HCT116 (cell line): Measurements from ENCODE around the gene SIGLEC5. TPM values are rescaled to one million over a fixed set of nuclear protein-coding genes. Genes with fewer than 3 reads are reported as not detected.

Source experiments
- ATAC-seq: fragments of 200-7000 bp; cut with Tn5 transposase; 2 replicates; pipeline ENCODE4 v1.9.1; 2020; ENCODE audit warnings: mild to moderate bottlenecking, moderate library complexity
- BruUV-seq: library from RNA; stranded (reverse); fragments of 400-500 nt; replicated peaks from 2 replicates; lab custom pipeline; 2021; lab: Mats Ljungman, UMichigan
- CTCF ChIA-PET: fragments of 300-600 bp; sonication (Branson Sonifier 250); formaldehyde crosslinking; loops from one replicate; lab custom pipeline; 2021; ENCODE audit warnings: antibody characterized with exemption; lab: Charles Lee
- POLR2A ChIA-PET: fragments of 300-600, 350-600 bp; sonication (Branson Sonifier 250); formaldehyde crosslinking; loops from one replicate; lab custom pipeline; 2021; ENCODE audit warnings: antibody characterized with exemption; lab: Charles Lee
- RAD21 ChIA-PET, 2 experiments: fragments of 300-600 bp; sonication (Branson Sonifier 250); formaldehyde crosslinking; loops; one replicate each; lab custom pipeline; 2023; ENCODE audit warnings: low total read pairs in 2 of 2; ENCODE audit not compliant: uncharacterized antibody in 2 of 2, unreplicated experiment in 2 of 2, low non-redundant PET in 1 of 2; lab: Charles Lee
- DNase-seq: peaks from one replicate; pipeline ENCODE4 v3.0.0-alpha.2; 2010; ENCODE audit warnings: low read depth, low spot score
- H2AFZ ChIP-seq: fragments of 200-600 bp; shearing (Covaris generic), sonication (generic); 2 replicates; pipeline ENCODE4 v1.6.1; 2017; ENCODE audit warnings: low read depth, mixed run types, mixed read lengths, antibody characterized with exemption, low read length; ENCODE audit not compliant: poor library complexity, severe bottlenecking
- H3K27ac ChIP-seq: 2 replicates; pipeline ENCODE4 v1.5.1; 2012; ENCODE audit warnings: low read depth, low read length
- H3K27me3 ChIP-seq: fragments of 200-600 bp; sonication (generic); 2 replicates; pipeline ENCODE4 v1.6.1; 2016; ENCODE audit warnings: mixed run types, low read length, mixed read lengths; ENCODE audit not compliant: insufficient read depth
- H3K36me3 ChIP-seq, 2 experiments: fragments of 200-500 bp in 1 of 2; fragments of 200-600 bp in 1 of 2; sonication (Bioruptor generic) in 1 of 2; sonication (generic) in 1 of 2; 2 replicates each; pipeline versions ENCODE4 v1.5.1 to v1.6.1; 2014 to 2016; ENCODE audit warnings: low read length in 2 of 2, inconsistent platforms in 1 of 2, mixed read lengths in 1 of 2, mixed run types in 1 of 2; ENCODE audit not compliant: insufficient read depth in 2 of 2, control insufficient read depth in 1 of 2
- H3K4me1 ChIP-seq, 2 experiments: fragments of 200-600 bp in 1 of 2; sonication (generic) in 1 of 2; 2 replicates each; pipeline versions ENCODE4 v1.5.1 to v1.6.1; 2012 to 2017; ENCODE audit warnings: low read length in 2 of 2, inconsistent platforms in 1 of 2, mild to moderate bottlenecking in 1 of 2, mixed read lengths in 1 of 2, mixed run types in 1 of 2, moderate library complexity in 1 of 2; ENCODE audit not compliant: insufficient read depth in 2 of 2, control insufficient read depth in 1 of 2
- H3K4me2 ChIP-seq: fragments of 200-600 bp; sonication (generic); 2 replicates; pipeline ENCODE4 v1.6.1; 2017; ENCODE audit warnings: mixed run types, low read length, mixed read lengths
- H3K4me3 ChIP-seq, 2 experiments: fragments of 200-600 bp in 1 of 2; sonication (generic) in 1 of 2; replicated peaks in 1 of 2; 2 replicates each; pipeline ENCODE4 v1.5.1; 2011 to 2016; ENCODE audit warnings: low read length in 2 of 2, control low read depth in 1 of 2, low read depth in 1 of 2, mild to moderate bottlenecking in 1 of 2, mixed read lengths in 1 of 2, mixed run types in 1 of 2
- H3K79me2 ChIP-seq: fragments of 200-600 bp; sonication (generic); 2 replicates; pipeline ENCODE4 v1.6.1; 2017; ENCODE audit warnings: mild to moderate bottlenecking, mixed run types, low read length, moderate library complexity, mixed read lengths; ENCODE audit not compliant: insufficient read depth
- H3K9ac ChIP-seq: fragments of 200-600 bp; sonication (generic); 2 replicates; pipeline ENCODE4 v1.6.1; 2016; ENCODE audit warnings: low read length, mixed read lengths
- H3K9me2 ChIP-seq: fragments of 200-600 bp; sonication (generic), shearing (Covaris generic); 2 replicates; pipeline ENCODE4 v1.6.1; 2017; ENCODE audit warnings: mixed run types, mild to moderate bottlenecking, moderate library complexity; ENCODE audit not compliant: insufficient read depth
- H3K9me3 ChIP-seq, 2 experiments: fragments of 200-500 bp in 1 of 2; fragments of 200-600 bp in 1 of 2; sonication (Bioruptor generic) in 1 of 2; sonication (generic) in 1 of 2; 2 replicates each; pipeline ENCODE4 v1.6.1; 2014 to 2017; ENCODE audit warnings: low read length in 2 of 2, mixed read lengths in 2 of 2, inconsistent platforms in 1 of 2, low read depth in 1 of 2, mild to moderate bottlenecking in 1 of 2, mixed run types in 1 of 2, moderate library complexity in 1 of 2; ENCODE audit not compliant: control insufficient read depth in 1 of 2, insufficient read depth in 1 of 2
- H4K20me1 ChIP-seq: fragments of 200-600 bp; sonication (generic), shearing (Covaris generic); 2 replicates; pipeline ENCODE4 v1.6.1; 2017; ENCODE audit warnings: mixed run types, mild to moderate bottlenecking, moderate library complexity; ENCODE audit not compliant: insufficient read depth
- CTCF ChIP-seq, 3 experiments: fragments of 200-600 bp in 1 of 3; sonication (generic) in 1 of 3; IDR thresholded peaks in 2 of 3; conservative IDR thresholded peaks in 1 of 3; 2 replicates each; pipeline ENCODE4 v1.5.1; 2012 to 2017; ENCODE audit warnings: low read depth in 2 of 3, low read length in 2 of 3, antibody characterized with exemption in 1 of 3, borderline replicate concordance in 1 of 3, control low read depth in 1 of 3, mild to moderate bottlenecking in 1 of 3, mixed read lengths in 1 of 3, mixed run types in 1 of 3, moderate library complexity in 1 of 3; ENCODE audit not compliant: insufficient read depth in 1 of 3
- ELF1 ChIP-seq: IDR thresholded peaks from 2 replicates; pipeline ENCODE4 v1.6.1; 2012; ENCODE audit warnings: low read depth, borderline replicate concordance
- EZH2 ChIP-seq: fragments of 200-600 bp; sonication (generic); IDR thresholded peaks from 2 replicates; pipeline ENCODE4 v1.6.1; 2017; ENCODE audit warnings: antibody characterized with exemption, mixed run types
- FOSL1 ChIP-seq: IDR thresholded peaks from 2 replicates; pipeline ENCODE4 v1.6.1; 2012; ENCODE audit warnings: low read depth
- JUND ChIP-seq: IDR thresholded peaks from 2 replicates; pipeline ENCODE4 v1.6.1; 2012
- POLR2A ChIP-seq: IDR thresholded peaks from 2 replicates; pipeline ENCODE4 v1.7.0; 2011; ENCODE audit warnings: borderline replicate concordance; ENCODE audit not compliant: insufficient read depth, insufficient read length; ENCODE audit errors: extremely low read depth
- POLR2AphosphoS5 ChIP-seq: IDR thresholded peaks from 2 replicates; pipeline ENCODE4 v1.6.1; 2011; ENCODE audit warnings: mild to moderate bottlenecking, low read depth, low read length, moderate library complexity
- RAD21 ChIP-seq: IDR thresholded peaks from 2 replicates; pipeline ENCODE4 v1.6.1; 2012; ENCODE audit warnings: low read depth, mild to moderate bottlenecking
- SP1 ChIP-seq: IDR thresholded peaks from 2 replicates; pipeline ENCODE4 v1.6.1; 2012; ENCODE audit warnings: low read depth
- SRF ChIP-seq: IDR thresholded peaks from 2 replicates; pipeline ENCODE4 v1.6.1; 2012; ENCODE audit warnings: low read depth
- TCF7L2 ChIP-seq: IDR thresholded peaks from 2 replicates; pipeline ENCODE4 v1.7.0; 2011; ENCODE audit warnings: borderline replicate concordance, inconsistent platforms; ENCODE audit not compliant: insufficient read depth, insufficient read length; ENCODE audit errors: extremely low read depth
- YY1 ChIP-seq: IDR thresholded peaks from 2 replicates; pipeline ENCODE4 v1.6.1; 2011; ENCODE audit warnings: low read length, low read depth, moderate library complexity, mild to moderate bottlenecking; ENCODE audit not compliant: insufficient replicate concordance; ENCODE audit errors: extremely low read depth
- ZFX ChIP-seq: fragments of 450-650 bp; IDR thresholded peaks from 2 replicates; pipeline ENCODE4 v1.6.1; 2017
- intact Hi-C: fragments of 100-400 bp; cut with micrococcal nuclease; formaldehyde crosslinking; loops from 2 replicates; pipeline ENCODE4 v1.10.0; 2022
- total RNA-seq: library from RNA; stranded (reverse); gene quantifications from one replicate; pipeline ENCODE4 v1.2.1, GENCODE V29; 2021; ENCODE audit not compliant: unreplicated experiment
- TF ChIP-seq, protein P1 (sequence below): IDR thresholded peaks from 2 replicates; pipeline ENCODE4 v1.6.1; 2012; ENCODE audit warnings: low read depth

Gene SIGLEC5
- total RNA-seq, 1 experiment from 2014 or later: not detected

DNA sequence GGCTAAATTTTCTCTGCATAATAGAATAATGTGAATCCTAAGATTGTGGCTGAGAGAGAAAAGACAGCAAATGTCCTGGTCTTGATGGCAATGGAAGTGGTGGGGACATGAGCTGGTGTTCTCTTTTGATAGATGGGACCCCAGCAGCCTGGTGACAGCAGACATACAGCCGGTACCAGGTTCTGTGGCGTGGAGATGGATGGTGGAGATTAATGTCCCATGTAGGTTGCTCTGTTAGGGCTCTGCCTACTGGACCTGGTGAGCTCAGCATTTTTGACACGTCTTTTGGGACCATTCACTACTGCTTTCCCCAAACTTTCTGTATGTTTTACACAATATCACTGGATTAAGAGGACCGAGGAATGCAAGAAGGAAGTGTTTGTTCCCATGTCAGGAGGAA, 24.6 kb upstream of the SIGLEC5 start:
- Histone ChIP-seq H3K4me2 (no peak overlapping the region), H3K36me3 (no peaks in the 10 kb centered on the region), H3K79me2 (no peaks in the 10 kb centered on the region), H3K4me1 (peaks cover 0 to 5% of the 10 kb centered on the region in 2 experiments; a peak in 2 of 4 replicates), H3K9ac (no peak overlapping the region), H2AFZ (no peak overlapping the region), H3K9me2 (no peaks in the 10 kb centered on the region), H3K27ac (no peak overlapping the region), H3K27me3 (no peaks in the 10 kb centered on the region), H4K20me1 (no peaks in the 10 kb centered on the region)
- DNase-seq (no peak), ATAC-seq (no peak)
- CTCF ChIA-PET: interaction anchor here (1.0 kb wide), 1 partner anchor 17 kb away, joined by 3 read pairs; no protein-coding TSS in a partner anchor
- RAD21 ChIA-PET: no interaction called here
- POLR2A ChIA-PET: no interaction called here
- TF ChIP-seq SRF: no peak
- no peak for TF ChIP-seq POLR2AphosphoS5
- TF ChIP-seq SP1: no peak
- no peak for TF ChIP-seq ELF1
- no peak for TF ChIP-seq CTCF (IDR thresholded peaks at IDR 0.05 in 2 of 3, conservative IDR thresholded peaks at IDR 0.05 in 1 of 3; ENCODE audit: borderline replicate concordance in 1 of 3, insufficient read depth in 1 of 3, low read depth in 2 of 3, low read length in 2 of 3)
- no peak for TF ChIP-seq JUND
- TF ChIP-seq EZH2: no peak
- no peak for TF ChIP-seq RAD21
- TF ChIP-seq, all 23 proteins: peak for 0
- H3K9me3 ChIP-seq: no peaks in the 10 kb centered on the region
- BruUV-seq: no TSS peak
- intact Hi-C loops: loop anchor here (5.0 kb wide), 2 partner anchors 47 to 232 kb away; no protein-coding TSS in a partner anchor
- no peak overlapping the region for H3K4me3 ChIP-seq

GRCh38 chr19:51653162-51653561, 23.0 kb upstream of the SIGLEC5 start:
- H2AFZ ChIP-seq: no peak overlapping the region
- H3K27me3 ChIP-seq: peaks cover 12% of the 10 kb centered on the region; the same call in 1 of the 2 replicates
- TF ChIP-seq ELF1 (no peak), YY1 (no peak), TCF7L2 (no peak), JUND (no peak), ZFX (no peak), POLR2A (no peak), SP1 (no peak), POLR2AphosphoS5 (no peak), FOSL1 (no peak), SRF (no peak), EZH2 (no peak)
- TF ChIP-seq, protein P1, sequence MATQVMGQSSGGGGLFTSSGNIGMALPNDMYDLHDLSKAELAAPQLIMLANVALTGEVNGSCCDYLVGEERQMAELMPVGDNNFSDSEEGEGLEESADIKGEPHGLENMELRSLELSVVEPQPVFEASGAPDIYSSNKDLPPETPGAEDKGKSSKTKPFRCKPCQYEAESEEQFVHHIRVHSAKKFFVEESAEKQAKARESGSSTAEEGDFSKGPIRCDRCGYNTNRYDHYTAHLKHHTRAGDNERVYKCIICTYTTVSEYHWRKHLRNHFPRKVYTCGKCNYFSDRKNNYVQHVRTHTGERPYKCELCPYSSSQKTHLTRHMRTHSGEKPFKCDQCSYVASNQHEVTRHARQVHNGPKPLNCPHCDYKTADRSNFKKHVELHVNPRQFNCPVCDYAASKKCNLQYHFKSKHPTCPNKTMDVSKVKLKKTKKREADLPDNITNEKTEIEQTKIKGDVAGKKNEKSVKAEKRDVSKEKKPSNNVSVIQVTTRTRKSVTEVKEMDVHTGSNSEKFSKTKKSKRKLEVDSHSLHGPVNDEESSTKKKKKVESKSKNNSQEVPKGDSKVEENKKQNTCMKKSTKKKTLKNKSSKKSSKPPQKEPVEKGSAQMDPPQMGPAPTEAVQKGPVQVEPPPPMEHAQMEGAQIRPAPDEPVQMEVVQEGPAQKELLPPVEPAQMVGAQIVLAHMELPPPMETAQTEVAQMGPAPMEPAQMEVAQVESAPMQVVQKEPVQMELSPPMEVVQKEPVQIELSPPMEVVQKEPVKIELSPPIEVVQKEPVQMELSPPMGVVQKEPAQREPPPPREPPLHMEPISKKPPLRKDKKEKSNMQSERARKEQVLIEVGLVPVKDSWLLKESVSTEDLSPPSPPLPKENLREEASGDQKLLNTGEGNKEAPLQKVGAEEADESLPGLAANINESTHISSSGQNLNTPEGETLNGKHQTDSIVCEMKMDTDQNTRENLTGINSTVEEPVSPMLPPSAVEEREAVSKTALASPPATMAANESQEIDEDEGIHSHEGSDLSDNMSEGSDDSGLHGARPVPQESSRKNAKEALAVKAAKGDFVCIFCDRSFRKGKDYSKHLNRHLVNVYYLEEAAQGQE: no peak
- H3K9ac ChIP-seq: no peak overlapping the region
- H3K4me2 ChIP-seq: no peak overlapping the region
- no peak for DNase-seq
- no peaks in the 10 kb centered on the region for H4K20me1 ChIP-seq
- no peak for ATAC-seq
- ChIA-PET CTCF (no interaction called here), RAD21 (no interaction called here), POLR2A (no interaction called here)
- no peak overlapping the region for H3K27ac ChIP-seq
- no peak overlapping the region for H3K4me3 ChIP-seq
- H3K4me1 ChIP-seq: peaks cover 0 to 5% of the 10 kb centered on the region in 2 experiments; a peak in 2 of 4 replicates
- H3K9me3 ChIP-seq: no peaks in the 10 kb centered on the region
- H3K79me2 ChIP-seq: no peaks in the 10 kb centered on the region
- H3K9me2 ChIP-seq: no peaks in the 10 kb centered on the region
- no peaks in the 10 kb centered on the region for H3K36me3 ChIP-seq
- intact Hi-C loops: no loop called here
- BruUV-seq: no TSS peak
